Activated CD4-positive, alpha-beta T cell treated with anti-CD3 and anti-CD28 coated beads, Interleukin-2, amount 50 U/mL, for 48 hours (primary cell): Measurements from ENCODE around the gene PAEP.

Experiments used
- DNase-seq, 2 experiments: peaks; one replicate each; pipeline ENCODE4 v3.0.0-alpha.2; 2020

Gene PAEP

DNA sequence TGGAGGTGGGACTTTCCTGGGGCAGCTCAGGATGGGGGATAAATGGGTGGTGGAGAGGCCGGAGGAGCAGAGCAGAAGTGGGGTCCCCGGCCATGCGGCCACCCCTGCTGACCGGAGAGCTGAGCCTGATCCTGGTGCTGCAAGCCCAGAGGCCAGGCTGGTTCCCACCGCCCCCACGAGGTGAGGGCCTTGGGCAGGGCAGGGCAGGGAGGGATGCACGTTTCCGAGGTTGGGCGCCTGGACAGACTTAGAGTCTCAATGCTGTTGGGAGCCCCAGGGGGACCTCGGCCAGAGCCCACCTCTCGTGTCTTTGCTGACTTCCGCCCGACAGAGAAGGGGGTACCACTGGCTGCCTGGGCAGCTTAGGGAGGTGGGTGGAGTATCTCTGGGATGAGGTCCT is 10.1 kb upstream of the PAEP start:
- no peak for DNase-seq

DNA sequence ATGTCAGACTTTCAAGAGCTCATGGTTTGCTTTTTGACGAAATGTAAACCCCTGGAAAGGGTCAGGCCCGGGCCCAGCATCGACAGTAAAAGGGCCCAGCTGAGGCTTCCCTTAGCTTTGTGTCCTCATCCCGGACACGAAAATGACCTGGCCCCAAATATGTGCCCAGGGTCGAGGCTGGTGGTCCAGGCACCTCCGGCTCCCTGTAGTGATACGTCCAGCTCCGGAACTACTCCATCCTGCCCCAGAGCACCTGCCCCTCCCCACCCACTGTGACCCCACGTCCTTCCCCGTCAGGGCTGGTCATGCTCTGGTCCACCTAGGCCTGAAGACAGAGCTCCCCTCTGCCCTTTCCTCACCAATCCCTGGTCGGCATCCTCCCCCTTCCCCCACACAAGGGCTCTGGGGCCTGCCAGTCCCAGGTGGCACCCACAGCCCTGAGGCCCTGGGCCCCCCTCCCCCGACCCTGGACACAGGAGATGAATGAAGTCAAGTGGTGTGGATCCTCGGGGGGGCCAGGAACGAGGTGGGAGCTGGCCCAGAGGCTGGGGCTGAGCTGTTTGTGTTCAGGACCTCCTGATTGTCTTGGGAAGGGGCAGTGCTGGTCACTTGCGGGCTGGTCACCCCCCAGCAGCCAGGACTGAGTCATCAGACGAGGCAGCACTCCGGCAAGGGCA is 9.4 kb upstream of the PAEP start:
- DNase-seq, result no peak

DNA sequence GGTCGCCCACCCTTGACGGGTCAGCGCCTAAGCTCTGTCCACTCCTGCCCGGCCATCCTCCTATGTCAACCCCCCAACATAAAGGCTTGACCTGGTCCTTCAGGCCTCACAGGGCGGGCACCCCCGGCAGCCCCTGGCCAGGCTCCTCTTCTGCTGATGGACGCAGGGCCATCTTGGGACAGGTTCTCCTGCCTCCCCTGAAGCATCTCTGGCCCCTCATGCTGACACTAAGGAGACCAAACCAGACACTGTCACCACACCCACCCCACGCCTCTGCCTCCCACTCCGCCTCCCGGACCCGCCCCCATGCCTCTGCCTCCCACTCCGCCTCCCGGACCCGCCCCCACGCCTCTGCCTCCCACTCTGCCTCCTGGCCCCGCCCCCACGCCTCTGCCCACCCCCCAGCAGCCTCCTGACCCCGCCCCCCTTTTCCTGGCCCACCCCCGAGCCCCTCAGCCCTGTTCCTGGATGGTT is 8.8 kb upstream of the PAEP start:
- DNase-seq, result no peak

DNA sequence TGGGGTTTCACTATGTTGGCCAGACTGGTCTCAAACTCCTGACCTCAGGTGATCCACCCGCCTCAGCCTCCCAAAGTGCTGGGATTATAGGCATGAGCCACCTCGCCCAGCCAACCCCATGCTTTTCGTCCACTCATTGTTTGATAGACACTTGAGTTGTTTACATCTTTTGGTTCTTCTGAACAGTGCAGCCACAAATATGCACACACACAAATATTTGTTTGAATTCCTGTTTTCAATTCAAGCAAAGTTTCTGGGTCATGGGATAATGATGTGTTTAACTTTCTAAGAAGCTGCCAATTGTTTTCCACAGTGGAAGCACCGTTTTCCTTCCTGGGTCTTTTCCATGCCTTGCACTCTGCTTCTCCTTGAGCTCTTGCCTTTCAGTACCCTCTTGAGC is 6.8 kb upstream of the PAEP start:
- no peak for DNase-seq

DNA sequence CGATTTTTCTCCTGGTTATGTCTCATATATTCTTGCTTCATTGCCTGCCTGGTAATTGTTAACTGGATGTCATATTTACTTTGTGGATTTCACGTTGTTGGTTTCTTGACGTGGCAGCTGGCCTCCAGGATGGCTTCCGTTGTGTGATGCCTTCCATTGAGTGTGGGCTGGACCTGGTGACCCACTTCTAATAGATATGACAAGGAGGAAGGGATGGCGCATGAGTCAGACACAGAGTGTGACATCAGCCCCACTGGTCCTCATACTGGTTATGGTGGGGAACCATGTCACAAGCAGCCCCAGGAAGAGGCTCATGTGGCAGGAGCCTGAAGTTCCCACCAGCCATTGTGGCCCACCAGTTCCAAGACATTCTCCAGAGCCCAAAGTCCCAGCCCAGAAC is 6.4 kb upstream of the PAEP start:
- DNase-seq, result no peak

DNA sequence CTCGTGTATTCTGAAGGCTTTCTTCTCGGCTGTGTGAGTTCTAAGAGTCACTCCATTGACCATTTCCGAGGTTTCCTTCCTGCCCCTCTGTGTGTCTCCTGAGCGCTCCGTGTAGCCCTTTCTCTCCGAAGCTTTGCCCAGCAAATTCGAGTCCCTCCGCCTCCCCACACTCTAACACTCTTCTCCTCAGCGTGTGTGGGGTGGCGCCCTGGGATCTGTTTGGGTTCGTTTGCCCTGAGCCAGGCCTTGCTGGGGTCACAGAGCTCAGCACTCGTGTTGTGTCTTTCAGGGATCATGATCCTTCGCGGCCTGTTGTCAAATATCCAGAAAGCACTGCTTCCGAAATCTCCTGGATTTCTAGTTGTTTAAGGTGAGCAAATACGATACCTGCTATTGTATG is 5.6 kb upstream of the PAEP start:
- DNase-seq, result no peak

DNA sequence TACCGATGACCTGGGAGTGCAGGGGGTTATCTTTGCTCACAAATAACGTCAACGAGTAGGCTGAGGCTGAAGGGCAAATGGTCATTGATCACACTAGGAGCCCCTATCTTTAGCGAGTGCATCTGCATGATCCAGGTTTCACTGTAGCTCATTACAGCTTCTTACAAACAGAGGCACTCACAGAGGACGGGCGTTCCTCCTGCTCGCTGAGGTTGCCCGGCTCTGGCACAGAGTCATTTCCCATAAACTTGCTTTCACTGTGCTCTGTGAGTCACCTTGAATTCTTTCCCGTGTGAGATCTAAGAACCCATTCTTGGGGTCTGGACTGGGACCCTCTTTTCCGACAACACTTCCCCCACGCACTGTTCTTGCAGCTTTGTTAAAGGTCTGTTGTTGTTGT is 1.9 kb upstream of the PAEP start:
- no peak for DNase-seq

DNA sequence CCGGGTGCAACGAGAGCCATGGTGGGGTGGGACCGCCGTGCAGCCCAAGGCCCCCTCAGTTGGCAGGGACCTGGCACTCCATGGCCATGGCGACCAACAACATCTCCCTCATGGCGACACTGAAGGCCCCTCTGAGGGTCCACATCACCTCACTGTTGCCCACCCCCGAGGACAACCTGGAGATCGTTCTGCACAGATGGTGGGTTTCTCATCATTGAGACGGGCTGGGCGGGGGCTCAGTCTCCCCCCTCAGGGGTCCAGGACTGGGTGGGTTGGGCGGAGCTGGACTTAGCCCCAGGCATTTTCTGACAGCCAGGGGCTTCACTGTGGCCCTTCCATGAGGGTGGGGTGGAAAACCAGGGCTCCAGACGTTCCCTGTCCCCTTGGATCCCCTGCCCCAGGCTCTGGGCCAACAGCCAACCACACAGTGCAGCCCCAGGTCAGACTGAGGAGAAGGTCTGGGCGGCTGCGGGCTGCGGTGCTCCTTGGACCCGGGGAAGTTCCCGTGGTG is 734 bp downstream of the PAEP start:
- DNase-seq, result no peak

DNA sequence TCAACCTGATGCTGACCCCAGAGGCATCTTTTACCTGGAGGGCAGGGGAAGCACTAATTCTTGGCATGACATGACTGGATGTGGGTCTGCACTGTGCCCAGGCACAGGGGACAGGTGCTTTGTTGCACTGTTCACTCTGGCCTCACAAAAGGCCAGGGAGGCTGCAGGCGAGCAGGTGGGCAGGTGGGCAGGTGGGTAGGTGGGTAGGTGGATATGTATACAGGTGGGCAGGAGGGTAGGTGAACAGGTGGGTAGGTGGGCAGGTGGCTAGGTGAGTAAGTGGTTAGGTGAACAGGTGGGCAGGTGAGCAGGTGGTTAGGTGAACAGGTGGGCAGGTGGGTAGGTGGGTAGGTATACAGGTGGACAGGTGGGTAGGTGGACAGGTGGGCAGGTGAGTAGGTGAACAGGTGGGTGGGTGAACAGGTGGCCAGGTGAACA is 1.5 kb downstream of the PAEP start:
- DNase-seq, result no peak

DNA sequence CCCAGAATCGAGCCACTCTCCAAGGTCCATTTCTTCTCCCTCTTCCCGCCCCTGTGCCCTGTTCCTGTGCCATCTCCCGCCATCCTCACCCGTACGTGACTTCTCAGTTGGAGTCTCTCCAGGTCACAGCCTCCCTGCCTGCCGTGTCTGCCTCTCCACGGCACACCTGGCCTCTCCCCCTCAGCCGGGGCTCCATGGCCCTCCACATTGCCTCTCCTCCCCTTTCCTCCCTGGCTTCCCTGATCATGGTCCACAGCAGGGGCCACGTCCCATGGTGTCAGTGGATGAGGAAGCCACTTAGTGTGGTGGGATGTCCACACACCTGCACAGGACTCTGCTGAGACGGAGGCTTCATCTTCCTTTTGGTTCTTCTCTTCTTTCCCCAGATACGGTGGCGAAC is 2.3 kb downstream of the PAEP start:
- no peak for DNase-seq

DNA sequence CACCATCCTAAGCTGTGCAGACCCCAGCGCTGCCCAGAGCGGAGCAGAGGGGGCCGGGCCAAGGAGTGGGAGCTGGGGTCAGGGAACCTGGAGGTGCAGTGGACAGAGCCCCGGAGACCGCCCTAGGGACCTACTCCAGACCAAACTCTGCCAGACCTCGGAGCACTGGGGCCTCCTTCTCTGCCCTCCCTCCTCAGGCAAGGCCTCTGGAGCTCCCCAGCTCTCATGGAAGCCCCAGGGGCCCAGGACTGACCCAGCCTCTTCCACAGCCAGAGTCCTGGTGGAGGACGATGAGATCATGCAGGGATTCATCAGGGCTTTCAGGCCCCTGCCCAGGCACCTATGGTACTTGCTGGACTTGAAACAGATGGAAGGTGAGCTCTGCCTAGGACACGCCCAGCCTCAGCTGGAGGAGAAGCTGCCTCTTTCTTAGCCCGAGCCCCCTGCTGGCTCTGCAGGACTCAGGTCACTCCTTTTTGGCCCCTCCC is 3.6 kb downstream of the PAEP start:
- DNase-seq, result no peak

DNA sequence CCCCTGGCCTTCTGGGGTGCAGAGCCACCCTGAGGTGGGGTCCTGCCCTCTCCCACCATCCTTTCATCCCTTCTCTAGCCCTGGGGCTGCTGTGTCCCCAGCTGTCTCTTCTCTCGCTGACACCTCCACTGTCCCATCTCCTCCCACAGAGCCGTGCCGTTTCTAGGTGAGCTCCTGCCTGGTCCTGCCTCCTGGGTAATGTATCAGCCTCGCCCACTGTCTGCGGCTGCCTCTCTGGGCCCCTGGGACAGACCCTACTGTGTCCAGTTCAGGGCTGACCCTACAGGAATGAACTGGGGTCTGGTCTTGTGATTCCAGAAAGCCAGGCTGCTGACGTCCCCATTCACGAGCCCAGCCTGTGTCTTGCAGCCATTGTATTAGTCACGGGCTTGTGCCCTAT is 4.1 kb downstream of the PAEP start:
- no peak for DNase-seq

DNA sequence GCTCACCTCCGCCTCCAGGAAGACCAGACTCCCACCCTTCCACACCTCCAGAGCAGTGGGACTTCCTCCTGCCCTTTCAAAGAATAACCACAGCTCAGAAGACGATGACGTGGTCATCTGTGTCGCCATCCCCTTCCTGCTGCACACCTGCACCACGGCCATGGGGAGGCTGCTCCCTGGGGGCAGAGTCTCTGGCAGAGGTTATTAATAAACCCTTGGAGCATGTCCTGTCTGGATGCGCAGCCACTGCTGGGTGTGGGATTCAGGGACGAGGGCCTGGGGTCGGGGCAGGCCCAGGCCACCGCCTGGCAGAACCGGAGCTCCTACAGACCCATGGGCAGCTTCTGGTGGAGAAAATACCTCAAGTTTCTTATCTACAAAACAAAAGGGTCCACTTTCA is 5.0 kb downstream of the PAEP start:
- DNase-seq, result no peak

DNA sequence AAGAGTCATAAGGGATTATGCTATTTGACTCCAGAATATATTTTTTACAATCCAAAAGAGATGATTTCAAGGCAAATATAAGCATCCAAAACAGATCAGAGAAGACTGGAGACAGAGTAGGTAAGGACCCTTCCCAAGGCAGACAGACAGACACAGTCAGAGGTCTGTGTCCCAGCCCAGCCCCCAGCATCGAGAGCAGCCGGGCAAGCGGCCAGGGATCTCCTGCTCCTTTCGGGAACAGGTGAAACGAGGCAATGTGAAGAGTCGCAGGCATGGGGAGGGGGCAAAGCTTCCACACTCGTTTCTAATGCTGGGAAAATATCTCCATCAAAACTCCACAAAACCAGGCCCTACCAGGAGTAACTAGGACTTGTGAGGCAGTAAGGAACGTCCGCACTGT is 5.8 kb downstream of the PAEP start:
- no peak for DNase-seq

DNA sequence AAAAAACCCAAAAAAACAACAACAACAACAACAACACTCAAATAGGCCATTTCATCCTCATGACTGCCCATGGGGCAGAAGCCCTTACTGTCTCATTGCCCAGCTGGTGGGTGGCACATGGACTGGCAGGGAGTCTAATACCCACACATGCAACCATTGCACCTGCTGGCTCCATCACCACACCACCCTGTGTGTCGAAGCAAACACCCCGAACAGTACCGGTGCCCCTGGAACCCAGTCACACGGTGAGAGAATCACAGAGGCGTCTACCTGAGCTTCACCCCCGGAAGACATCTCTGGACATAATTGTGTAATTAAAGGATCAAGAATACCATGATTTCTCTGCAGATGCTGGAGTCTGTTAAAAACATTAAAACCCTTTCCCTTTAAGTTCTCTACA is 6.5 kb downstream of the PAEP start:
- DNase-seq, result no peak

DNA sequence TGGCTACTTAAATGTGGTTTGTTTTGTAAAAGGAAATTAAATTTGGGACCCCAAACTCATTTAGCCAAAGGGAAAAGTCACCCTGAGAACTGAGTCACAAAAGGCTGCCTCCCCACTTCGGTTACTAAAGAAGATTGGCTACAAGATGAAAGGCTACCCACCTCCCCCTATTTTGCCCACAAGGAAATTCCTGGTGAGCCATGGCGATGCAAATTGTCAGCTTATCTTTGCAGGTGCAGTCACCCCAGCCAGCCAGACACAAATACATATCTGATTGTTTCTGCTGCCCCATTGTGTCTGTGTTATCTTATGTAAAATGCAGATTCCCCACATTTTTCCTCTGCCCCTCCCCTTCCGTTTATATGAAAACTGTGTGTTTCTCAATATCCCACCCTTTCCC is 8.9 kb downstream of the PAEP start:
- no peak for DNase-seq

DNA sequence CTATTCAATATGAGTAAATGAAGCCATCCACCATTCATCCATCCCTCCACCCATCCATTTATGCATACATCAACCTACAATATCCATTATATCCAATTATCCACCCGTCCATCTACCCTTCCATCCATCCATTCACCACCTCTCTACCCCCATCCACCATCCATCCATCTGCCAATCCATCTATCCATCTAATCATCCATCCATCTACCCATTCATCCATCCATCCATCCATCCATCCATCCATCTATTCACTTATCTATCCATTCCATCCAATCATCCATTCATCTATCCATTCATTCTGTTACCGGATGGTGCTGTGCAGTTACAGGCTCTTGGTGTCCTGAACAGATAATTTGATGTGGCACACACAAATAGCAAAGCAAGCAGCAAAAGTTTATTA is 10.7 kb downstream of the PAEP start:
- DNase-seq, result no peak

DNA sequence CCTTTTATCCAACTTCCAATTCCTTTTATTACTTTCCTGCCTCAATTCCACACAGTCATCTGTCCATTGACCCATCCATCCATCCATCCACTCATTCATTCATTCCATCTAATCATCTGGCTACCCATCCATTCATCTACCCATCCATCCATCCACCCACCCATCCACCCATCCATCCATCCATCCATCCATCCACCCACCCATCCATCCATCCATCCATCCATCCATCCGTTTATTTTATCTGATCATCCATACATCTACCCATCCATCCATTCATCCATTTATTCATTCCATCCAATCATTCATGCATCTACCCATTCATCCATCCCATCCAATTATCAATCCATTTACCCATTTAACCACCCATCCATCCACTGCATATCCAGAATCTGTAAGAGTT is 11.6 kb downstream of the PAEP start:
- DNase-seq, result no peak

DNA sequence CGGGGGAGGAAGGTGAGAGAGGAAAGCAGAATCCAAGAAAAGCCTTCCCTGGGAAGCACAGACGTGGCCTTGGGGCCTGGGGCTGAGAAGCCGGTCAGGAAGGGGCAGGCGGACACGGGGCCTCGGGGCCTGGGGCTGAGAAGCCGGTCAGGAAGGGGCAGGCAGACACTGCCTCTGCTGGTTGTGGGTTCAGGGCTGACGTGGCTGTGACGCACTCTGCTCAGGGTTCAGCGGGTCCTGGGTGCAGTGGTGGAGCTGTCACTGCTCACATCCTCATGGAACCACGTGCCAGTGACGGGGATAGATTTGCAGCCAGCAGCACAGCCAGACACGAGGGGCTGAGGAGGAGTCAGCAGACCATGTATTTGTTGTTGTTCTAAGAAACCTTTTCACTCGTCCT is 12.8 kb downstream of the PAEP start:
- DNase-seq, result no peak

DNA sequence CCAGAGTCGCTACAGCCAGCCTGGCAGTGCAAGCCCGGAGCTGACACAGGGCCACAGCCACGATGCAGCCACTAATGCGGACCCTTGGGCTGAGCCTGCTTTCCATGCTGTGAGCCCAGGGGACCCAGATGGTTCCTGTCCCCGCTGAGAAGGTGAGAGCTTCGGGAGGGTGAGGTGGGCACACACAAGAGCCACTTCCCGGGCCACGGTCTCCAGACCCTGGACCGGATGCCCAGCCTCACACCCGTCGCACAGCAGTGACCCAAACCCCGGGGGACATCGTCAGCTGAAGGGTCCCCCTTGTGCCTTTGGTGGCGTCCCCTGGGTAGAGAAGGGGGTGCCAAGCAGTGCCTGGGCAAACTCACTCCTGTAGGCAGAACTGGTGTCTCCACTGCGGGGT is 13.4 kb downstream of the PAEP start:
- no peak for DNase-seq

DNA sequence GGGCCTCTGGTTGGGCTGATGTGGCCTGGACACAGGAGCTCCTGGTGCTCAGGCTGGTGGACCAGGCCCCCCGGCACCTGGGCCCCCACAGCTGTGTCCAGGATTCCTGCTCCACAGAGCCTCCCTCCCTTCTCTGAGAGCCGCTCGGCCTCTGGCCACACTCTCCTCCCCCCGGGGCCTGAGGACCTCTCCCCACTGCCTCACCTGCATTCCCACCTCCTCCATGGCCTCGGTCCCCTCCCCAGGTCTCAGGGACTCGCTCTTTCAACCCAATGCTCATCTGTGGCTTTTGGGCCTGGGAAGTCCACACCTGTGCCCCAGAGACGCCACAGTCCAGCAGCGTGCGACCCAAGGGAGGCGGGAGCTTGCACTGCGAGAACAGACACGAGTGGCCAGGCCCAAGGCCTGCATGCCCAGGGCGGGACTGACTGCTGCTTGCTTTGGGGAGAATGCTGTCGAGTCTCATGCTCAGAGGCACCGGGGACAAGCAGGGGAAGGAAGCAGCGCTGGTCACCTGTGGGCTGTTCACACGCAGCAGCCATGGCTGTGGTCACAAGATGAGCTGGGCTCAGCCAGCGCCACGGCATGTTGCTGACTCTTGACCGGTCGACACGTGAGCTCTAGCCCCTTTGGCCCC is 14.6 kb downstream of the PAEP start:
- no peak for DNase-seq

DNA sequence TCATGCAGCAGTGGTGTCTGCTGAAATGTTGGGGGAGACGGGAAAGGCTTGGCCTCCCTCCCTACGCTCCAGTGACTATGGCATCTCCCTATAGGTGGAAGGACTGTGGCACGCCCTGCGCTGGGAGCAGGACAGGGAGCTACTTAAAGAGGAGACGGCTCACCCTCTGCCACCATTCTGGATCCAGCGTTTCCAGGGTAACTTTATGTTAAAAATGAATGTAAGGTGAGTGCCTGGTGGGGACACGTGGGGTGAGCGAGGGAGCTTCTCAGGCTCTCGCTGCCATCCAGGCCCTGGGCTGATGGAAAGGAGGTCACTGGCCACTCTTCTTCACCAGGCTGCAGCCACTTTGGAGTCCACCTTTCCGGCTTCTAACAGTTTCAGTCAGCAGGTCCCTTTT is 15.7 kb downstream of the PAEP start:
- no peak for DNase-seq

DNA sequence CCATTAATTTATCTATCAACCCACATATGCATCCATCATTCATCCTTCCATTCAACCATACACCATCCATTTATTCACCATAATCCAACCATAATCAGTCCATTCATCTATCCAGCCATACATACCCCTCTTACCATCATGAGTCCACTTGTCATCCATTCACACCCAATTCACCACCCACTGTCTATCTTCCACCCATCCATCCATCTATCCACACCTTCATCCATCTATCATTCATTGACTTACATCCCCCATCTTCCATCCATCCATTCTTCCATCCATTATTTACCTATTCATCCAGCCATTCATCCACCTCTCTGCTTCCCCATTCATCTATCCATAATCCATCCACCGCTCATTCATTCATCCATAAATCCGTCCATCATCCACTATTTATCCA is 17.8 kb downstream of the PAEP start:
- no peak for DNase-seq

DNA sequence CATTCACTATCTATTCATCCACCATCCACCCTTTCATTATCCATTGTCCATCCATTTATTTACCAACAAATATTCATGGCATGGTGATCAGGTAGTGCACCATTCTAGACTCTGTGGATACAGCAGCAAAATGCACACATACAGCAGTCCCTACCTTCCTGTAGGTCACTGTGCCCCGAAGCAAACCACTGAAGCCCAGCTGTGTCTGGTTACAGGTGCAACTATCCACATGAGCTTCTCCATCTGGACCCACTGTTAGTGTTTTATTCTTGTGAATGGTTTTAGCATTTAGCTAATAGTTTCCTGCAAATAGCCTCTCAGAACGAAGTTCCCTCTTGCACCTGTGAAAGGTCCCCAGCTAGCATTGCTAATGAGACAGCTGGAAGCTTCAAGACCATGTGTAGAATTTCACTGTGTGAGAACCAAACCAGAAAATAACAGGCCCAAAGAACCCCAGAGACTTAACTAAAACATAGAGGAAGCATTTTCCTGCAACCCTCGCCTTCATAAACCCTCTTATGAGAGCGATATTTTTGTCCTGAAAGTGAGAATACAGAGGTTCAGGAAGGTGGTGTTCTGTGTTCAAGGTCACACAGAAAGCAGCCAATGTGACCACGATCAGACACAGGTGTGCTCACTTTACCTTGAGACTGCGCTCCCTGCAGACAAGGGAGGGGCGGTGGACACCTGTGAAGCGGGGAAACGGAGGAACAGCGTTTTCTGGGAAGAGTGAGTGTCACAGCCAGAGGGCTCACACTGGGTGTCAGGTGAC is 18.5 kb downstream of the PAEP start:
- no peak for DNase-seq
